ENCODE measurements around the gene DLG2.

The DLG2 gene

DNA sequence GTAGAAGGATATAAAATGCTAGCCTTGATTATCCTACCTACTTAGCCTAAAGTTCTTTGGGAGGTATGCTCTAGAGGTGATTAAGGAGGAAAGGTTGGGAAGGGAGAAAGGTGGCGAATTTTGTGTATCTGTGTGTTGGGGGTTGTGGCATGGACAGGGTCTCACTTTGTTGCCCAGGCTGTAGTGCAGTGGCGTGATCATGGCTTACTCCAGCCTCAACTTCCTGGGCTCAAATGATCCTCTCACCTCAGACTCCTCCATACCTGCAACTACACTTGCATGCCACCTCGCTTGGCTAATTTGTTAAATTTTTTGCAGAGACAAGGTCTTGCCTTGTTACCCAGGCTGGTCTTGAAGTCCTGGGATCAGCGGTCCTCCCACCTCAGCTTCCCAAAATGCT is 1094.8 kb downstream of the DLG2 start:
- DNase-seq (ENCODE audit: insufficient read length, low spot score) = no peak
- TF ChIP-seq POU2F2 (IDR thresholded peaks at IDR 0.05; ENCODE audit: low read depth, low read length) = no peak
- TF ChIP-seq POLR2AphosphoS5 (IDR thresholded peaks at IDR 0.05; ENCODE audit: low read depth, low read length) = no peak
- FAIRE-seq = no peak

DNA sequence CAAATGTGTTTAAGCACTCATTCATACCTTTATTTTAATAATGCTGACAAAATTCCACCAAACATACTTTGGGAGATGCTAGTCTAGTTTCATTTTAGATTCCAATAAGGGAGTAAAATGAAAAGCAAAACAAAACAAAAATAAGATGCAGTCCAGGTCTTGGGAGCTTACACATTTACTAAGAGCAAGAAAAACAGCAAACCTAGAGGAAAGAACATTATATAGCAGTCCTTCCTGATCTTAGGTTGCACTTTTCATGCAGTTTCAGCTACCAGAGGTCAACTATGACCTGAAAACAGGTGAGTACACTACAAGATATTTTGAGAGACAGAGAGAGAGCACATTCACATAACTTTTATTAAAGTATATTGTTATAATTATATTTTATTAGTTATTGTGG is 1100.9 kb downstream of the DLG2 start:
- TF ChIP-seq PAX5 (IDR thresholded peaks at IDR 0.05; ENCODE audit: insufficient read depth, low read length, severe bottlenecking) = no peak
- TF ChIP-seq TAF1 (IDR thresholded peaks at IDR 0.05; ENCODE audit: low read depth, low read length) = no peak
- TF ChIP-seq POLR2A (IDR thresholded peaks at IDR 0.05; ENCODE audit: low read depth, low read length) = no peak
- TF ChIP-seq SPI1 (IDR thresholded peaks at IDR 0.05; ENCODE audit: low read depth, low read length) = no peak
- TF ChIP-seq POLR2AphosphoS5 (IDR thresholded peaks at IDR 0.05; ENCODE audit: low read depth, low read length) = no peak
- no peak for TF ChIP-seq POU2F2 (IDR thresholded peaks at IDR 0.05; ENCODE audit: low read depth, low read length)
- no peak for FAIRE-seq
- no peak for DNase-seq (ENCODE audit: insufficient read length, low spot score)

DNA sequence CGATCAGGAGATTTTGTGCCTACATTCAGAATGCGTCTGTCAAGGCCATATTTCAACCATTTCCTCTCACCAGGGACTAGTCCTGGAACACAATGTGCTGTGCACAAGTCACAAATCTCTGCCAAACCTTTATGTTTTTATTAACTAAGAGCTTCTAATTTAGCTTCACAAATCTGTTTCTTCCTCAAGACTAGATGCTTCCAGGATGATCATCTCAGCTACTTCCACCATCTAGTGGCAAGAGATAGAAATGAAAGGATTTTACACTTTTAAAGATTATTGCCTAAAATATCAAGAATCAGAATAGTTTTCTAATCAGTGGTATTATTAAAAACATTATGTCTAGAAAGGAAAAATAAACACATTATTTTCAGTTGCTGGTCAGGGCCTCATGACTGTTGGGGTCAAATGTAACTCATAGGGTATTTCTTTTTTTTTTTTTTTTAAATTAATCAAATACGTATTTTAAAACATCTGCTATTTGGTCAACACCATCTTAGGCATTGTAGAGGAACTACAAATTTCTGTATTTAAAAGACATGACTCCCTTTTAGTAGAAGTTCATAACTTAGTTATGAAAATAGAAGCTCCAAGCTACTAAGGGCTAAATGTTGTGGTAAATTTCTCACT is 1102.6 kb downstream of the DLG2 start:
- TF ChIP-seq POU2F2 (IDR thresholded peaks at IDR 0.05; ENCODE audit: low read depth, low read length) = no peak
- TF ChIP-seq POLR2AphosphoS5 (IDR thresholded peaks at IDR 0.05; ENCODE audit: low read depth, low read length) = no peak
- TF ChIP-seq SPI1 (IDR thresholded peaks at IDR 0.05; ENCODE audit: low read depth, low read length) = no peak
- TF ChIP-seq PAX5 (IDR thresholded peaks at IDR 0.05; ENCODE audit: insufficient read depth, low read length, severe bottlenecking) = no peak
- no peak for TF ChIP-seq TAF1 (IDR thresholded peaks at IDR 0.05; ENCODE audit: low read depth, low read length)
- no peak for TF ChIP-seq POLR2A (IDR thresholded peaks at IDR 0.05; ENCODE audit: low read depth, low read length)
- FAIRE-seq (no peak), DNase-seq (ENCODE audit: insufficient read length, low spot score) (no peak)

DNA sequence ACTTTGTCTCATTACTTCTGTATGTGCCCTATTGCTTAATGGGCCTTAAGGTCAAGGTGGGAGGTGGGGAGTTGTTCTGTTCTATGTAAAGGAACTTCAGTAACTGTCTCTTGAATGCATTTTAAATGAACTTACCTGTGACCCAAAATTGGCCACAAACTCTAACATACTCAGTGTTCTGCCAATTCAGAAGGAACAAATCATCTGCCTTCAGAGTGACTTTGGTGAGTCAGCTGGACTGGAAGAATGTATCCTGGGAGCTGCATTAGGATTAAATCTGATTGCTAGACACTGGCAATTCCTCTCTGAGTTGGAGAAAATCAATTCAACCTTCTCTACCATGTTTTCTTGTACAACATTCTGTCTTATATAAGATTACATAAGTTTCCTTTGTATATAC is 1104.8 kb downstream of the DLG2 start:
- TF ChIP-seq POLR2A (IDR thresholded peaks at IDR 0.05; ENCODE audit: low read depth, low read length) (no peak), PAX5 (IDR thresholded peaks at IDR 0.05; ENCODE audit: insufficient read depth, low read length, severe bottlenecking) (no peak), POU2F2 (IDR thresholded peaks at IDR 0.05; ENCODE audit: low read depth, low read length) (no peak), POLR2AphosphoS5 (IDR thresholded peaks at IDR 0.05; ENCODE audit: low read depth, low read length) (no peak), TAF1 (IDR thresholded peaks at IDR 0.05; ENCODE audit: low read depth, low read length) (no peak), SPI1 (IDR thresholded peaks at IDR 0.05; ENCODE audit: low read depth, low read length) (no peak)
- FAIRE-seq (no peak), DNase-seq (ENCODE audit: insufficient read length, low spot score) (no peak)

DNA sequence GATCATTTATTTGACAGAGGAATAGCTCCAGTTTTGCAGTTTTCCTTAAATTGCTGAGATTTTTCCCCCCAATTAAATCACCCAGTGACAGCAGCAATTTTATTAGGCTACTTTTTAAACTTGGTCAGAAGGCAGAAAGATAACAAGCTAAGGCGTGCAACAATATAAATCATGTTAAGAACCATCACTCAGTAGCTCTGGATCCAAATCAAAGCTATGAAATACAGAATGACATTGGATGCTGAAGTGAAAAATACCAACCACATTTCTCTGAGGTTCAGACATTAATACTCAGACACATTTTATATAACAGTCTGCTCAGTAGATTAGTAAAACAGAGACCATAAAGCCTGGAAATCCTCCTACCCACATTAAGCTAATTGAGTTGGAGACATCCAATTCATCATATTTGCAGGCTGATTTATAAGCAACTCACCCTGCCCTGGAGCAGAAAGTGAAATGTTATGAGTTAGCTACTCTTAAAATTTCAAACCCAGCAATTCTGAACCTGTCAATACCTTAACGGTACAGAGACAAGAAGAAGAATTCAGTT is 1108.4 kb downstream of the DLG2 start:
- TF ChIP-seq PAX5 (IDR thresholded peaks at IDR 0.05; ENCODE audit: insufficient read depth, low read length, severe bottlenecking) (no peak), POU2F2 (IDR thresholded peaks at IDR 0.05; ENCODE audit: low read depth, low read length) (no peak), POLR2A (IDR thresholded peaks at IDR 0.05; ENCODE audit: low read depth, low read length) (no peak), SPI1 (IDR thresholded peaks at IDR 0.05; ENCODE audit: low read depth, low read length) (no peak), POLR2AphosphoS5 (IDR thresholded peaks at IDR 0.05; ENCODE audit: low read depth, low read length) (no peak), TAF1 (IDR thresholded peaks at IDR 0.05; ENCODE audit: low read depth, low read length) (no peak)
- DNase-seq (ENCODE audit: insufficient read length, low spot score) (no peak), FAIRE-seq (no peak)

DNA sequence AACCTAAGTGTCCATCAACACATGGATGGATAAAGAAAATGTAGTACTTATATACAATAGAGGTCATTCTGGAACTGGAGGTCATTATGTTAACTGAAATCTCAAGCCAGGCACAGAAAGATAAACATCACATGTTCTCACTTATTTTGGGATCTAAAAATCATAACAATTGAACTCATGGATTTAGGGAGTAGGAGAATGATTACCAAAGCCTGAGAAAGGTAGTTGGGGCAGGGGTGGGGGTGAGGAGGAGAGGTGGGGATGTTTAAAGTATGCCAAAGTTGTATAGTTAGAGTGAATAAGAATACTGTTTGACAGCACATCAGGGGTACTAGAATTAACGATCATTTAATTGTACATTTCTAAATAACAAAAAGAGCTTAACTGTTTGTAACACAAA is 1112.7 kb downstream of the DLG2 start:
- DNase-seq (ENCODE audit: insufficient read length, low spot score) (no peak), FAIRE-seq (no peak)
- no peak for TF ChIP-seq POLR2A (IDR thresholded peaks at IDR 0.05; ENCODE audit: low read depth, low read length)
- no peak for TF ChIP-seq TAF1 (IDR thresholded peaks at IDR 0.05; ENCODE audit: low read depth, low read length)
- no peak for TF ChIP-seq SPI1 (IDR thresholded peaks at IDR 0.05; ENCODE audit: low read depth, low read length)
- TF ChIP-seq POU2F2 (IDR thresholded peaks at IDR 0.05; ENCODE audit: low read depth, low read length) = no peak
- no peak for TF ChIP-seq POLR2AphosphoS5 (IDR thresholded peaks at IDR 0.05; ENCODE audit: low read depth, low read length)
- no peak for TF ChIP-seq PAX5 (IDR thresholded peaks at IDR 0.05; ENCODE audit: insufficient read depth, low read length, severe bottlenecking)

DNA sequence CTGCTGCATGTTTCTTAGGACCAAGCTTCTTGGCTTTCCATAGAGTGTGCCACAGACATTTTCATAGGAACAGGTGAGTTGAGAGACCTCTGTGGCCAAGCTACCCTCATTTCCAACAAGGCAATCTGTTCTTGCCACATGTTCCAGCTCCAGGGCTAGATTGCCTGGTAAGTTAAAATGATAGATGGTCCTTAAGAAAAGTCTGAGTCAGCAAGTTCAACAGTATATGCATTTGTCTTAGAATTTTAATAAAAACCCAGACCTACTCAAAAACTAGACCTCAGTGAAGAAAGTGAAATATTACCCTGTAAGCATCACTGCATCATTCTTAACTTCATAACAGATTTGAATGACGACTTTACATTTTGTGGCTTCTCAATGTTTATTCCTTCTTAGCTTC is 1123.6 kb downstream of the DLG2 start:
- TF ChIP-seq POU2F2 (IDR thresholded peaks at IDR 0.05; ENCODE audit: low read depth, low read length) (no peak), SPI1 (IDR thresholded peaks at IDR 0.05; ENCODE audit: low read depth, low read length) (no peak), PAX5 (IDR thresholded peaks at IDR 0.05; ENCODE audit: insufficient read depth, low read length, severe bottlenecking) (no peak), POLR2AphosphoS5 (IDR thresholded peaks at IDR 0.05; ENCODE audit: low read depth, low read length) (no peak), POLR2A (IDR thresholded peaks at IDR 0.05; ENCODE audit: low read depth, low read length) (no peak), TAF1 (IDR thresholded peaks at IDR 0.05; ENCODE audit: low read depth, low read length) (no peak)
- DNase-seq (ENCODE audit: insufficient read length, low spot score) (no peak), FAIRE-seq (no peak)

DNA sequence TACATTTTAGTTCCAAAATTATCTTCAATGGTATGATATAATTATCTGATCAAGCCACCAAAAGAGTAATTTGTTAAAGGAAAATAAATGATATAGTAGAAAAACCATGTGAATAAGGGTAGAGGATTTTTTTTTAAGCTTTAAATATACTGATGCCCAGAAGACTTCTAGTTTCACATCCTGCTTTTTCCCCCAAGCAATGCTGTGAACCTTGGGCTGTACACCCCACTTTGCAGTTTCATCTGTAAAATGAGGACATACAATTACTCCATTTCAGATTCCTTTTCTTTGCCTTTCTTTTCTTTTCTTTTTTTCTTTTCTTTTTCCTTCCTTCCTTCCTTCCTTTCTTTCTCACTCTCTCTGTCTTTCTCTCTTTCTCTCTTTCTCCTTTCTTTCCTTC is 1125.4 kb downstream of the DLG2 start:
- TF ChIP-seq SPI1 (IDR thresholded peaks at IDR 0.05; ENCODE audit: low read depth, low read length) (peak; percentile 50; the same call in 1 of the 2 replicates), POLR2AphosphoS5 (IDR thresholded peaks at IDR 0.05; ENCODE audit: low read depth, low read length) (no peak)
- no peak for DNase-seq (ENCODE audit: insufficient read length, low spot score)
- no peak for FAIRE-seq

DNA sequence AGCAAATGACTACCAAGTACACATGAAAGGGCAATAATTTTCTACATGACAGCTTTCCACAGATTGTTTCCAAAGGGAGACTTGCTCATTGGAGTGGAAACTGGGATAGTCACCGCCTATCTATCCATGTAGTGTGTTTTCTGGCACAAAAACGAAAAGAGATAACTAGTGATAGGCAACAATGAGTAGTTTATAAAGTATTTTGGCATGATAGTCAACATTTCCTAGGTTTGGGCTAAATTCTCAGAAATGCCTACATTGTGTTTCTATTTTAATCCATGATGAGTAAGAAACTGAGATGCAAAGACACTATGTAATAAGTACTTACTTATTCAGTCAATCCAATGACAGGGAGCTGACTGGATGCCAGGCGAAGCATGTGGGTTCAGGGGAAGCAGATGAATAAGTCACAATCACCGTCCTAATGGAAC is 1129.1 kb downstream of the DLG2 start:
- no peak for TF ChIP-seq TAF1 (IDR thresholded peaks at IDR 0.05; ENCODE audit: low read depth, low read length)
- no peak for TF ChIP-seq POLR2A (IDR thresholded peaks at IDR 0.05; ENCODE audit: low read depth, low read length)
- TF ChIP-seq POLR2AphosphoS5 (IDR thresholded peaks at IDR 0.05; ENCODE audit: low read depth, low read length) = no peak
- TF ChIP-seq SPI1 (IDR thresholded peaks at IDR 0.05; ENCODE audit: low read depth, low read length) = no peak
- no peak for TF ChIP-seq POU2F2 (IDR thresholded peaks at IDR 0.05; ENCODE audit: low read depth, low read length)
- TF ChIP-seq PAX5 (IDR thresholded peaks at IDR 0.05; ENCODE audit: insufficient read depth, low read length, severe bottlenecking) = no peak
- DNase-seq (ENCODE audit: insufficient read length, low spot score) = no peak
- FAIRE-seq = no peak

DNA sequence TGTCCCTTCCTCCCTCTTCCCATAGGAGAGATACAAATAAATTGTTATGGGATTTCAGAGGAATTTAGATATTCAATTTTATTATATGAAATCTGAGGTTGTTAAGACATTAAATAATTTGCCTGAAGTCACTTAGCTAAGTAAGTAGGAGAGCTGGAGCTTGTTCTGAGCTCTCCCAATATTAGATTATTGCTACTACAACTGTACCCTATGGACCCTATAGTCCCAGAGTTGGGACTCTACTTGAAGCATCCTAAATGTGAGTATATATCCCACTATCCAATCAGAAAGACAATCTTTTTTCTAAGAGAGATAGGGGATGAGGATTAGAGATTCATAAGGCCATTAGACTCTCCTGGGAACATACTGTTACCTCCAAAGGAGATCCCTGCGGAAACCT is 1130.0 kb downstream of the DLG2 start:
- no peak for DNase-seq (ENCODE audit: insufficient read length, low spot score)
- TF ChIP-seq TAF1 (IDR thresholded peaks at IDR 0.05; ENCODE audit: low read depth, low read length) (no peak), POLR2A (IDR thresholded peaks at IDR 0.05; ENCODE audit: low read depth, low read length) (no peak), PAX5 (IDR thresholded peaks at IDR 0.05; ENCODE audit: insufficient read depth, low read length, severe bottlenecking) (no peak), POU2F2 (IDR thresholded peaks at IDR 0.05; ENCODE audit: low read depth, low read length) (no peak), SPI1 (IDR thresholded peaks at IDR 0.05; ENCODE audit: low read depth, low read length) (no peak)
- no peak for FAIRE-seq

Data from GM12891 (cell line).